Lung (tissue), 12 donors: Measurements from ENCODE around the gene ERC2. TPM values are rescaled to one million over a fixed set of nuclear protein-coding genes. Genes with fewer than 3 reads are reported as not detected.

Experiments used
- ATAC-seq: fragments of 200-7000 bp; cut with Tn5 transposase; one replicate; pipeline ENCODE4 v1.9.1; 2020; ENCODE audit warnings: moderate number of reproducible peaks; ENCODE audit not compliant: insufficient read depth, low FRiP score
- DNase-seq, 3 donors: peaks; one replicate each; pipeline ENCODE4 v3.0.0-alpha.2; 2013 to 2017
- H3K27ac ChIP-seq, 2 donors: one replicate each; pipeline ENCODE4 v1.5.1; 2013; ENCODE audit warnings: mild to moderate bottlenecking in 2 of 2, moderate library complexity in 2 of 2, control low read depth in 1 of 2, inconsistent platforms in 1 of 2, low read depth in 1 of 2, low read length in 1 of 2
- H3K27me3 ChIP-seq, 3 donors: one replicate each; pipeline ENCODE4 v1.5.1; 2013; ENCODE audit warnings: low read length in 2 of 3; ENCODE audit not compliant: control insufficient read depth in 3 of 3, insufficient read depth in 3 of 3
- H3K36me3 ChIP-seq, 4 donors: one replicate each; pipeline ENCODE4 v1.5.1; 2013; ENCODE audit warnings: low read length in 4 of 4, mild to moderate bottlenecking in 1 of 4, moderate library complexity in 1 of 4; ENCODE audit not compliant: control insufficient read depth in 4 of 4, insufficient read depth in 4 of 4
- H3K4me1 ChIP-seq, 5 donors: one replicate each; pipeline ENCODE4 v1.5.1; 2013; ENCODE audit warnings: low read length in 5 of 5, mild to moderate bottlenecking in 2 of 5, moderate library complexity in 1 of 5; ENCODE audit not compliant: control insufficient read depth in 5 of 5, insufficient read depth in 5 of 5
- H3K4me3 ChIP-seq: one replicate; pipeline ENCODE4 v1.5.1; 2013; ENCODE audit warnings: mild to moderate bottlenecking, control low read depth, moderate library complexity
- H3K9ac ChIP-seq, 2 donors: one replicate each; pipeline ENCODE4 v1.5.1; 2013; ENCODE audit warnings: low read length in 2 of 2, control low read depth in 1 of 2; ENCODE audit not compliant: insufficient read depth in 1 of 2
- H3K9me3 ChIP-seq, 4 donors: one replicate each; pipeline ENCODE4 v1.5.1; 2013; ENCODE audit warnings: low read length in 3 of 4, mild to moderate bottlenecking in 1 of 4, moderate library complexity in 1 of 4; ENCODE audit not compliant: control insufficient read depth in 4 of 4, insufficient read depth in 3 of 4
- CTCF ChIP-seq: IDR thresholded peaks from 2 replicates; pipeline ENCODE4 v1.5.1; 2012; ENCODE audit warnings: mild to moderate bottlenecking; ENCODE audit errors: control extremely low read depth, extremely low read depth
- WGBS, 2 donors: extraction: QIAGEN DNeasy Blood & Tissue Kit; methylation state at CpG; one replicate each; pipeline ENCODE4 v1.1.7; 2013; 5-methylcytosine and 5-hydroxymethylcytosine counted together
- polyA plus RNA-seq, 2 donors: library from polyadenylated mRNA; stranded (reverse); fragments of 200-250 nt; gene quantifications; one replicate each; pipeline ENCODE4 v1.2.1, GENCODE V29; 2013
- total RNA-seq, 2 donors: library from RNA; depleted of rRNA in 1 of 2; stranded (reverse); fragments of >200 nt in 1 of 2; gene quantifications; one replicate each; pipeline ENCODE4 v1.2.1, GENCODE V29; 2014 to 2021
- donor health status: control.
- donor health status: control.
- donor health status: Bipolar disorder and iron deficiency.
- donor health status: healthy.
- donor health status: DM: yes; HTN: yes; CAD: no.

The ERC2 gene
- total and polyA plus RNA-seq, 4 donors, result 0.20 to 3.5 (median 0.97) TPM

GRCh38 chr3:55877703-55878102, 590.6 kb downstream of the ERC2 start:
- Histone ChIP-seq H3K27me3 (no peaks in the 10 kb centered on the region), H3K4me1 (peaks cover 0 to 5% (median 0%) of the 10 kb centered on the region in 5 donors), H3K27ac (no peak overlapping the region), H3K9ac (no peak overlapping the region), H3K9me3 (no peaks in the 10 kb centered on the region), H3K36me3 (no peaks in the 10 kb centered on the region), H3K4me3 (no peak overlapping the region)
- ATAC-seq (no peak), DNase-seq (no peak)
- TF ChIP-seq CTCF, result no peak
- 83 to 86% methylated on average over 4 of the region's 4 CpGs for WGBS, 2 donors

GRCh38 chr3:55876560-55876959, 591.7 kb downstream of the ERC2 start:
- H3K36me3 ChIP-seq, result no peaks in the 10 kb centered on the region
- peaks cover 0 to 5% (median 0%) of the 10 kb centered on the region in 5 donors for H3K4me1 ChIP-seq
- TF ChIP-seq CTCF, result no peak
- no peak overlapping the region for H3K9ac ChIP-seq
- DNase-seq, result no peak
- no peak overlapping the region for H3K4me3 ChIP-seq
- no peak for ATAC-seq
- H3K27ac ChIP-seq, result no peak overlapping the region
- H3K27me3 ChIP-seq, result no peaks in the 10 kb centered on the region
- no peaks in the 10 kb centered on the region for H3K9me3 ChIP-seq

- no peak for ATAC-seq
- Histone ChIP-seq H3K9me3 (no peaks in the 10 kb centered on the region), H3K4me1 (peaks cover 0 to 5% (median 0%) of the 10 kb centered on the region in 5 donors), H3K9ac (no peak overlapping the region), H3K36me3 (no peaks in the 10 kb centered on the region), H3K27ac (no peak overlapping the region), H3K4me3 (no peak overlapping the region), H3K27me3 (no peaks in the 10 kb centered on the region)
- DNase-seq, result no peak
- 55 to 75% methylated on average over 1 of the region's 1 CpG for WGBS, 2 donors
- no peak for TF ChIP-seq CTCF
These were observed 593.2 kb downstream of the ERC2 start for GRCh38 chr3:55875113-55875512.

GRCh38 chr3:55873523-55874254, 594.6 kb downstream of the ERC2 start:
- 80 to 86% methylated on average over 1 of the region's 1 CpG for WGBS, 2 donors
- Histone ChIP-seq H3K27me3 (no peaks in the 10 kb centered on the region), H3K36me3 (no peaks in the 10 kb centered on the region), H3K27ac (no peak overlapping the region), H3K4me1 (no peaks in the 10 kb centered on the region), H3K9ac (no peak overlapping the region), H3K4me3 (no peak overlapping the region), H3K9me3 (no peaks in the 10 kb centered on the region)
- DNase-seq (no peak), ATAC-seq (peak; percentile 31)
- no peak for TF ChIP-seq CTCF
